A549 treated with AZD2906 at 1 μM for 4 hours (cell line): ENCODE results near the gene GNG11. TPM values are rescaled to one million over a fixed set of nuclear protein-coding genes. Genes with fewer than 3 reads are reported as not detected.

Experiments used
- total RNA-seq: library from RNA; stranded (reverse); fragments of 200-300 nt; extraction: Qiagen RNA extraction; gene quantifications from 5 replicates; pipeline ENCODE4 v1.2.3, GENCODE V29; 2022

Gene GNG11
- 32.6 to 36.5 TPM (median 33.6 TPM) in 5 replicates for total RNA-seq

GRCh38 chr7:93921607-93922566 is at the start of gene GNG11:
TSS of gene GNG11 (plus strand) at chr7:93921735. CDS start at chr7:93922138, 403 bp downstream.

GRCh38 chr7:93890464-93891068 is 31.0 kb upstream of the GNG11 start, which contains the start of gene TFPI2:
TSS of gene TFPI2 (minus strand) at chr7:93890753. CDS start at chr7:93890678, 75 bp downstream.

DNA sequence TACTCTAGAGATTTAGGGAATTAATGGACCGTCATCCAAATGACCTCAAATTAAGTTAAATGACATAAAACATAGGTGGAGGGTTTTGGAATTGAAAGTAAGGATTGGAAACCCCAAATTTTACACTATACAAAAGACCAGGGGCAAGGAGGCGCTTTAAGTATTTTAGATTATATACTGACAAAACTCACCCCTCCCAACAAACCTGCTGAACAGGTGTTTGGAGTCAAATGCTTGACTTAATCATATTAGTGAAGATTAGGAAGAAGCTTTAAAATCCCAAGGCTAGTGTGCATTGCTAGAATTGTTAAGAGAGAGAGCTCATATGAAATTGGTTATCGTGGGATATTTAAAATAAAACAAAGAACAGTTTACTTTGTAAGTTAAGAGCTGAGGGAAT is 15.3 kb upstream of the GNG11 start, which contains the start of gene GNGT1:
Gene GNGT1, plus strand, starts transcription at position 301 of the 400 bp plus-strand sequence. CDS start 180 bp downstream, outside the sequence.

Other genes with a start within 250 kb of the GNG11 start
- gene TFPI2, start 31.0 kb upstream of the GNG11 start, total RNA-seq: 208 to 310 TPM (median 225 TPM) in 5 replicates
- 0.19 TPM in 1 of 5 replicates, not detected in the others for gene GNGT1, start 15.2 kb upstream of the GNG11 start, total RNA-seq
- 21.7 to 26.4 TPM (median 24.9 TPM) in 5 replicates for gene BET1, start 82.6 kb downstream of the GNG11 start, total RNA-seq